GM23338 (cell line): ENCODE measurements around the gene SIRPA.

Experiments
- CREB1 ChIP-seq: fragments of 250-450 bp; sonication (Bioruptor Pico); IDR thresholded peaks from 2 replicates; pipeline ENCODE4 v1.5.0; 2020; ENCODE audit warnings: low read depth, mild to moderate bottlenecking, moderate library complexity
- EZH2 ChIP-seq: fragments of 200-600 bp; sonication (generic); IDR thresholded peaks from one replicate; pipeline ENCODE4 v1.8.0; 2017; ENCODE audit warnings: antibody characterized with exemption, mild to moderate bottlenecking, low read depth; ENCODE audit not compliant: unreplicated experiment
- EZH2phosphoT487 ChIP-seq: fragments of 200-600 bp; sonication (generic); IDR thresholded peaks from one replicate; pipeline ENCODE4 v1.8.1; 2018; ENCODE audit warnings: antibody characterized with exemption; ENCODE audit not compliant: unreplicated experiment
- JUNB ChIP-seq: IDR thresholded peaks from one replicate; pipeline ENCODE4 v1.6.1; 2016; ENCODE audit warnings: antibody characterized with exemption; ENCODE audit not compliant: unreplicated experiment
- NANOG ChIP-seq: IDR thresholded peaks from 2 replicates; pipeline ENCODE4 v1.6.1; 2016; ENCODE audit warnings: antibody characterized with exemption, borderline replicate concordance
- POLR2AphosphoS5 ChIP-seq: IDR thresholded peaks from 2 replicates; pipeline ENCODE4 v1.6.1; 2016; ENCODE audit warnings: antibody characterized with exemption, low read depth
- STAT1 ChIP-seq: IDR thresholded peaks from one replicate; pipeline ENCODE4 v1.6.1; 2016; ENCODE audit warnings: antibody characterized with exemption; ENCODE audit not compliant: unreplicated experiment
- ZNF114 ChIP-seq: fragments of 250-450 bp; sonication (Bioruptor Pico); IDR thresholded peaks from 2 replicates; pipeline ENCODE4 v1.5.0; 2020; ENCODE audit warnings: mild to moderate bottlenecking, moderate library complexity
- ZNF331 ChIP-seq: fragments of 250-450 bp; sonication (Bioruptor Pico); IDR thresholded peaks from 2 replicates; pipeline ENCODE4 v1.5.0; 2020; ENCODE audit warnings: low read depth, mild to moderate bottlenecking, moderate library complexity
- TF ChIP-seq, protein P1 (sequence below), 2 experiments: fragments of 200-600 bp in 1 of 2; sonication (generic) in 1 of 2; conservative IDR thresholded peaks; 2 replicates each; pipeline versions ENCODE4 v1.5.1 to v1.6.1; 2016 to 2017; ENCODE audit warnings: antibody characterized with exemption in 2 of 2, low read depth in 2 of 2, mild to moderate bottlenecking in 2 of 2, moderate library complexity in 1 of 2
- TF ChIP-seq, protein P2 (sequence below): IDR thresholded peaks from 2 replicates; pipeline ENCODE4 v1.6.1; 2016; ENCODE audit warnings: antibody characterized with exemption
- TF ChIP-seq, protein P3 (sequence below): IDR thresholded peaks from one replicate; pipeline ENCODE4 v1.6.1; 2018; ENCODE audit warnings: antibody characterized with exemption; ENCODE audit not compliant: unreplicated experiment
- TF ChIP-seq, protein P4 (sequence below): fragments of 250-450 bp; sonication (Bioruptor Pico); IDR thresholded peaks from 2 replicates; pipeline ENCODE4 v1.5.0; 2020; ENCODE audit warnings: mild to moderate bottlenecking, moderate library complexity

DNA sequence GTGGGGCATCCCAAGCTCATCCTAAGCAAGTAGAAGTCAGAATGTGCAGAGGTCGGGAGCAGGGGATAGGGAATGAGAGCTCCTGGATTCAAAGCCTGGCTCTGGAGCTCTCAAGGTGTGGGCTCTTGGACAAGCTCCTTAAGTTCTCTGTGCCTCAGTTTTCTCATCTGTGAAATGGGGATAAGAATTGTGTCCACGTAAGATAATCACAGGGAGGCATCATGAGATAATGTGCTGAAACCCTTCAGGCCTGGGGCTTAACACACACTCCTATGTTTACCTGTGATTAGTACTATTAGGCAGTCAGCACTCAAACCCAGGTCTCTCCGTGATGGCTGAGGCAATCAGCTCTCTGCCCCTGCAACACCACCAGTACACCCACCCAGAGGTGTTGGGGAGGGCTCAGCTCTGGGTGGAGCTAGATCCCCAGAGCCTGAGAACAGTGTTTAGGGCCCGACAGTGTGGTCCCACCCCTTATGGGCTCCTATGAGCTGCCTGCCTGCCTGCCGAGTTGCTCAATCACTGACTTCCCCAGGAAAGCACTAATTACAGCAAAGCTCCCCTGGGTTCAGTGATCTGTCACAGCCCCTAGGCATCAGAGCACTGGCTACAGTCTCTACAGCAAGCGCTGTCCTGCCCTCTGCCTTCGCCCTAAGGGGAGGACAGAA is 6.3 kb upstream of the SIRPA start:
- TF ChIP-seq, protein P1, sequence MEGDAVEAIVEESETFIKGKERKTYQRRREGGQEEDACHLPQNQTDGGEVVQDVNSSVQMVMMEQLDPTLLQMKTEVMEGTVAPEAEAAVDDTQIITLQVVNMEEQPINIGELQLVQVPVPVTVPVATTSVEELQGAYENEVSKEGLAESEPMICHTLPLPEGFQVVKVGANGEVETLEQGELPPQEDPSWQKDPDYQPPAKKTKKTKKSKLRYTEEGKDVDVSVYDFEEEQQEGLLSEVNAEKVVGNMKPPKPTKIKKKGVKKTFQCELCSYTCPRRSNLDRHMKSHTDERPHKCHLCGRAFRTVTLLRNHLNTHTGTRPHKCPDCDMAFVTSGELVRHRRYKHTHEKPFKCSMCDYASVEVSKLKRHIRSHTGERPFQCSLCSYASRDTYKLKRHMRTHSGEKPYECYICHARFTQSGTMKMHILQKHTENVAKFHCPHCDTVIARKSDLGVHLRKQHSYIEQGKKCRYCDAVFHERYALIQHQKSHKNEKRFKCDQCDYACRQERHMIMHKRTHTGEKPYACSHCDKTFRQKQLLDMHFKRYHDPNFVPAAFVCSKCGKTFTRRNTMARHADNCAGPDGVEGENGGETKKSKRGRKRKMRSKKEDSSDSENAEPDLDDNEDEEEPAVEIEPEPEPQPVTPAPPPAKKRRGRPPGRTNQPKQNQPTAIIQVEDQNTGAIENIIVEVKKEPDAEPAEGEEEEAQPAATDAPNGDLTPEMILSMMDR (conservative IDR thresholded peaks at IDR 0.05; ENCODE audit: low read depth in 2 of 2) = no peak
- TF ChIP-seq, protein P2, sequence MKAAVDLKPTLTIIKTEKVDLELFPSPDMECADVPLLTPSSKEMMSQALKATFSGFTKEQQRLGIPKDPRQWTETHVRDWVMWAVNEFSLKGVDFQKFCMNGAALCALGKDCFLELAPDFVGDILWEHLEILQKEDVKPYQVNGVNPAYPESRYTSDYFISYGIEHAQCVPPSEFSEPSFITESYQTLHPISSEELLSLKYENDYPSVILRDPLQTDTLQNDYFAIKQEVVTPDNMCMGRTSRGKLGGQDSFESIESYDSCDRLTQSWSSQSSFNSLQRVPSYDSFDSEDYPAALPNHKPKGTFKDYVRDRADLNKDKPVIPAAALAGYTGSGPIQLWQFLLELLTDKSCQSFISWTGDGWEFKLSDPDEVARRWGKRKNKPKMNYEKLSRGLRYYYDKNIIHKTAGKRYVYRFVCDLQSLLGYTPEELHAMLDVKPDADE = no peak
- no peak for TF ChIP-seq EZH2
- TF ChIP-seq, protein P3, sequence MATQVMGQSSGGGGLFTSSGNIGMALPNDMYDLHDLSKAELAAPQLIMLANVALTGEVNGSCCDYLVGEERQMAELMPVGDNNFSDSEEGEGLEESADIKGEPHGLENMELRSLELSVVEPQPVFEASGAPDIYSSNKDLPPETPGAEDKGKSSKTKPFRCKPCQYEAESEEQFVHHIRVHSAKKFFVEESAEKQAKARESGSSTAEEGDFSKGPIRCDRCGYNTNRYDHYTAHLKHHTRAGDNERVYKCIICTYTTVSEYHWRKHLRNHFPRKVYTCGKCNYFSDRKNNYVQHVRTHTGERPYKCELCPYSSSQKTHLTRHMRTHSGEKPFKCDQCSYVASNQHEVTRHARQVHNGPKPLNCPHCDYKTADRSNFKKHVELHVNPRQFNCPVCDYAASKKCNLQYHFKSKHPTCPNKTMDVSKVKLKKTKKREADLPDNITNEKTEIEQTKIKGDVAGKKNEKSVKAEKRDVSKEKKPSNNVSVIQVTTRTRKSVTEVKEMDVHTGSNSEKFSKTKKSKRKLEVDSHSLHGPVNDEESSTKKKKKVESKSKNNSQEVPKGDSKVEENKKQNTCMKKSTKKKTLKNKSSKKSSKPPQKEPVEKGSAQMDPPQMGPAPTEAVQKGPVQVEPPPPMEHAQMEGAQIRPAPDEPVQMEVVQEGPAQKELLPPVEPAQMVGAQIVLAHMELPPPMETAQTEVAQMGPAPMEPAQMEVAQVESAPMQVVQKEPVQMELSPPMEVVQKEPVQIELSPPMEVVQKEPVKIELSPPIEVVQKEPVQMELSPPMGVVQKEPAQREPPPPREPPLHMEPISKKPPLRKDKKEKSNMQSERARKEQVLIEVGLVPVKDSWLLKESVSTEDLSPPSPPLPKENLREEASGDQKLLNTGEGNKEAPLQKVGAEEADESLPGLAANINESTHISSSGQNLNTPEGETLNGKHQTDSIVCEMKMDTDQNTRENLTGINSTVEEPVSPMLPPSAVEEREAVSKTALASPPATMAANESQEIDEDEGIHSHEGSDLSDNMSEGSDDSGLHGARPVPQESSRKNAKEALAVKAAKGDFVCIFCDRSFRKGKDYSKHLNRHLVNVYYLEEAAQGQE = no peak
- no peak for TF ChIP-seq POLR2AphosphoS5
- TF ChIP-seq CREB1 (CRISPR knock-in tag) = no peak
- no peak for TF ChIP-seq EZH2phosphoT487
- TF ChIP-seq STAT1 = no peak
- no peak for TF ChIP-seq JUNB
- TF ChIP-seq, protein P4, sequence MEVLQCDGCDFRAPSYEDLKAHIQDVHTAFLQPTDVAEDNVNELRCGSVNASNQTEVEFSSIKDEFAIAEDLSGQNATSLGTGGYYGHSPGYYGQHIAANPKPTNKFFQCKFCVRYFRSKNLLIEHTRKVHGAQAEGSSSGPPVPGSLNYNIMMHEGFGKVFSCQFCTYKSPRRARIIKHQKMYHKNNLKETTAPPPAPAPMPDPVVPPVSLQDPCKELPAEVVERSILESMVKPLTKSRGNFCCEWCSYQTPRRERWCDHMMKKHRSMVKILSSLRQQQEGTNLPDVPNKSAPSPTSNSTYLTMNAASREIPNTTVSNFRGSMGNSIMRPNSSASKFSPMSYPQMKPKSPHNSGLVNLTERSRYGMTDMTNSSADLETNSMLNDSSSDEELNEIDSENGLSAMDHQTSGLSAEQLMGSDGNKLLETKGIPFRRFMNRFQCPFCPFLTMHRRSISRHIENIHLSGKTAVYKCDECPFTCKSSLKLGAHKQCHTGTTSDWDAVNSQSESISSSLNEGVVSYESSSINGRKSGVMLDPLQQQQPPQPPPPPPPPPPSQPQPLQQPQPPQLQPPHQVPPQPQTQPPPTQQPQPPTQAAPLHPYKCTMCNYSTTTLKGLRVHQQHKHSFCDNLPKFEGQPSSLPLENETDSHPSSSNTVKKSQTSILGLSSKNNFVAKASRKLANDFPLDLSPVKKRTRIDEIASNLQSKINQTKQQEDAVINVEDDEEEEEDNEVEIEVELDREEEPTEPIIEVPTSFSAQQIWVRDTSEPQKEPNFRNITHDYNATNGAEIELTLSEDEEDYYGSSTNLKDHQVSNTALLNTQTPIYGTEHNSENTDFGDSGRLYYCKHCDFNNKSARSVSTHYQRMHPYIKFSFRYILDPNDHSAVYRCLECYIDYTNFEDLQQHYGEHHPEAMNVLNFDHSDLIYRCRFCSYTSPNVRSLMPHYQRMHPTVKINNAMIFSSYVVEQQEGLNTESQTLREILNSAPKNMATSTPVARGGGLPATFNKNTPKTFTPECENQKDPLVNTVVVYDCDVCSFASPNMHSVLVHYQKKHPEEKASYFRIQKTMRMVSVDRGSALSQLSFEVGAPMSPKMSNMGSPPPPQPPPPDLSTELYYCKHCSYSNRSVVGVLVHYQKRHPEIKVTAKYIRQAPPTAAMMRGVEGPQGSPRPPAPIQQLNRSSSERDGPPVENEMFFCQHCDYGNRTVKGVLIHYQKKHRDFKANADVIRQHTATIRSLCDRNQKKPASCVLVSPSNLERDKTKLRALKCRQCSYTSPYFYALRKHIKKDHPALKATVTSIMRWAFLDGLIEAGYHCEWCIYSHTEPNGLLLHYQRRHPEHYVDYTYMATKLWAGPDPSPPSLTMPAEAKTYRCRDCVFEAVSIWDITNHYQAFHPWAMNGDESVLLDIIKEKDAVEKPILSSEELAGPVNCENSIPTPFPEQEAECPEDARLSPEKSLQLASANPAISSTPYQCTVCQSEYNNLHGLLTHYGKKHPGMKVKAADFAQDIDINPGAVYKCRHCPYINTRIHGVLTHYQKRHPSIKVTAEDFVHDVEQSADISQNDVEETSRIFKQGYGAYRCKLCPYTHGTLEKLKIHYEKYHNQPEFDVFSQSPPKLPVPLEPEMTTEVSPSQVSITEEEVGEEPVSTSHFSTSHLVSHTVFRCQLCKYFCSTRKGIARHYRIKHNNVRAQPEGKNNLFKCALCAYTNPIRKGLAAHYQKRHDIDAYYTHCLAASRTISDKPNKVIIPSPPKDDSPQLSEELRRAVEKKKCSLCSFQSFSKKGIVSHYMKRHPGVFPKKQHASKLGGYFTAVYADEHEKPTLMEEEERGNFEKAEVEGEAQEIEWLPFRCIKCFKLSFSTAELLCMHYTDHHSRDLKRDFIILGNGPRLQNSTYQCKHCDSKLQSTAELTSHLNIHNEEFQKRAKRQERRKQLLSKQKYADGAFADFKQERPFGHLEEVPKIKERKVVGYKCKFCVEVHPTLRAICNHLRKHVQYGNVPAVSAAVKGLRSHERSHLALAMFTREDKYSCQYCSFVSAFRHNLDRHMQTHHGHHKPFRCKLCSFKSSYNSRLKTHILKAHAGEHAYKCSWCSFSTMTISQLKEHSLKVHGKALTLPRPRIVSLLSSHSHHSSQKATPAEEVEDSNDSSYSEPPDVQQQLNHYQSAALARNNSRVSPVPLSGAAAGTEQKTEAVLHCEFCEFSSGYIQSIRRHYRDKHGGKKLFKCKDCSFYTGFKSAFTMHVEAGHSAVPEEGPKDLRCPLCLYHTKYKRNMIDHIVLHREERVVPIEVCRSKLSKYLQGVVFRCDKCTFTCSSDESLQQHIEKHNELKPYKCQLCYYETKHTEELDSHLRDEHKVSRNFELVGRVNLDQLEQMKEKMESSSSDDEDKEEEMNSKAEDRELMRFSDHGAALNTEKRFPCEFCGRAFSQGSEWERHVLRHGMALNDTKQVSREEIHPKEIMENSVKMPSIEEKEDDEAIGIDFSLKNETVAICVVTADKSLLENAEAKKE = no peak
- TF ChIP-seq NANOG = no peak
- no peak for TF ChIP-seq ZNF114 (CRISPR knock-in tag)
- TF ChIP-seq ZNF331 (CRISPR knock-in tag) = no peak
